BJ (cell line): ENCODE data around the gene BTBD16. TPM values are rescaled to one million over a fixed set of nuclear protein-coding genes. Genes with fewer than 3 reads are reported as not detected.

Experiments
- CTCF ChIA-PET: fragments of 350-600 bp; formaldehyde crosslinking; extraction: SDS; loops from one replicate; lab custom pipeline; 2021; ENCODE audit warnings: antibody characterized with exemption, inconsistent platforms; lab: Yijun Ruan, JAX
- POLR2A ChIA-PET: fragments of 300-600 bp; sonication (Branson Sonifier 250); formaldehyde crosslinking; extraction: SDS; loops from one replicate; lab custom pipeline; 2021; ENCODE audit warnings: antibody characterized with exemption; lab: Charles Lee
- DNase-seq: peaks from one replicate; pipeline ENCODE4 v3.0.0-alpha.2; 2011; ENCODE audit warnings: low read depth
- H3K27me3 ChIP-seq: 2 replicates; pipeline ENCODE4 v1.6.0; 2011; ENCODE audit warnings: low read length; ENCODE audit not compliant: control insufficient read depth, insufficient read depth
- H3K36me3 ChIP-seq: 2 replicates; pipeline ENCODE4 v1.5.1; 2011; ENCODE audit warnings: low read length; ENCODE audit not compliant: control insufficient read depth, insufficient read depth
- H3K4me3 ChIP-seq: 2 replicates; pipeline ENCODE4 v1.5.1; 2011; ENCODE audit warnings: low read depth, mild to moderate bottlenecking, control low read depth, low read length
- polyA plus RNA-seq: library from polyadenylated mRNA; depleted of rRNA; stranded (reverse); fragments of >200 nt; gene quantifications from 2 replicates; pipeline ENCODE4 v1.2.3, GENCODE V29; 2011
- TF ChIP-seq, protein P1 (sequence below): IDR thresholded peaks from 2 replicates; pipeline ENCODE4 v1.5.1; 2011; ENCODE audit warnings: low read depth, mild to moderate bottlenecking, control low read depth, inconsistent platforms, low read length, moderate library complexity; ENCODE audit not compliant: insufficient read depth

BTBD16 gene
- polyA plus RNA-seq, 1 experiment: not detected

DNA sequence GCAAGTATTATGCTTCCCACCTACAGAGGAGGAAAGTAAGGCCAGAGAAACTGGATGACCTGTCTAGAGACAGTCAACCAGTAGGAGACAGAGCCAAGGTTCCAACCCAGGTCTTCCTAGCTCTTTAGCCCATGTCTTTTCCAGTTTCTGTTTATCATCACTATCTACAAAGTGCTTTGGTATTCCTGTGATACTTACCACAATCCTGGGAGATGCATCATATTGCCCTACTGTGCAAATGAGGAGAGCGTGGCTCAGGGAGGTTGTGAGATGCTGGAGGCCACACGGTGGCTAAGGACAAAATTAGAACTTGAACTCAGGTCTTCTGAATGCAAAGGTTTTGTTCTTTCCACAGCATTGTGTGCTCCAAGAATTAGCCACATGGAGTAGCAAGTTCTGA, 92.2 kb downstream of the BTBD16 start:
- ChIA-PET CTCF (no interaction called here), POLR2A (no interaction called here)
- Histone ChIP-seq H3K4me3 (no peak overlapping the region), H3K36me3 (no peaks in the 10 kb centered on the region), H3K27me3 (peaks cover 4% of the 10 kb centered on the region)
- no peak for DNase-seq
- TF ChIP-seq, protein P1, sequence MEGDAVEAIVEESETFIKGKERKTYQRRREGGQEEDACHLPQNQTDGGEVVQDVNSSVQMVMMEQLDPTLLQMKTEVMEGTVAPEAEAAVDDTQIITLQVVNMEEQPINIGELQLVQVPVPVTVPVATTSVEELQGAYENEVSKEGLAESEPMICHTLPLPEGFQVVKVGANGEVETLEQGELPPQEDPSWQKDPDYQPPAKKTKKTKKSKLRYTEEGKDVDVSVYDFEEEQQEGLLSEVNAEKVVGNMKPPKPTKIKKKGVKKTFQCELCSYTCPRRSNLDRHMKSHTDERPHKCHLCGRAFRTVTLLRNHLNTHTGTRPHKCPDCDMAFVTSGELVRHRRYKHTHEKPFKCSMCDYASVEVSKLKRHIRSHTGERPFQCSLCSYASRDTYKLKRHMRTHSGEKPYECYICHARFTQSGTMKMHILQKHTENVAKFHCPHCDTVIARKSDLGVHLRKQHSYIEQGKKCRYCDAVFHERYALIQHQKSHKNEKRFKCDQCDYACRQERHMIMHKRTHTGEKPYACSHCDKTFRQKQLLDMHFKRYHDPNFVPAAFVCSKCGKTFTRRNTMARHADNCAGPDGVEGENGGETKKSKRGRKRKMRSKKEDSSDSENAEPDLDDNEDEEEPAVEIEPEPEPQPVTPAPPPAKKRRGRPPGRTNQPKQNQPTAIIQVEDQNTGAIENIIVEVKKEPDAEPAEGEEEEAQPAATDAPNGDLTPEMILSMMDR: no peak

DNA sequence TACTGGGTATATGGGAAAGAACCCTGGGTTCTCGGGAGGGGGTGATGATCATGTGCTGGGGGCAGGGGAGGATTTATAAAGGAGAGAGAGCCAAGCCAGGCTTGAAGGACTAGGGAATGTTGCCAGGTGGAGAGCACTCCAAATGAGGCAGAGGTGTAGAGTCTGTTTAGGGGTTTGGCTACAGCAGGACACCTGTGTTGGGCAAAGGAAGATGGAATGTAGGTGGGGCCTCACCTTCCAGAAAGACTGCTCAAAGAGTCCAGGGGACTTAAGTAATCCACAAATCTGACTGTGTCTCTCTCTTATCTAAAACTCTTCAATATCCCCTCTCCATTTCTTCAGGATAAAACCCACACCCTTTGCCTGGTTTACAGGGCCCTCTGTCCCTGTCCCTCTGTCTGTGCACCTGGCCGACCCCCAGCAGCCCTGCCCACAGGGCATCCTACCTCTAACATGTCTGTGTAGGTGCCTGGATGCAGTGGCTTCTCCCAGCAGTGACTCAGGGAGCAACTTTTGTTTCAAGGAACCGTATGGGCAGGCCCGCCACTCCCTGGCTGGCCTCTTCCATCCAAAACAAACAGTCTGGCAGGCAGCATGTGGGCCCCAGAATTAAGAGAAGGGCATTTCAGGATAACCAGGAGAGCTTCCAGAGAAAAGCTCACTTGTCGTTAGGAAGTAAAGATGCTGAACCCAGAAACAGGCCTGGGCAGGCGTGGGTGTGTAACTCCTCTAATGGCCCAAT, 92.8 kb downstream of the BTBD16 start:
- POLR2A ChIA-PET: no interaction called here
- no peak for DNase-seq
- CTCF ChIA-PET: interaction anchor here (1.3 kb wide), 1 partner anchor 11 kb away, joined by 4 read pairs; no protein-coding TSS in a partner anchor
- H3K27me3 ChIP-seq: peaks cover 6% of the 10 kb centered on the region
- TF ChIP-seq, protein P1: no peak
- H3K4me3 ChIP-seq: no peak overlapping the region
- no peaks in the 10 kb centered on the region for H3K36me3 ChIP-seq

DNA sequence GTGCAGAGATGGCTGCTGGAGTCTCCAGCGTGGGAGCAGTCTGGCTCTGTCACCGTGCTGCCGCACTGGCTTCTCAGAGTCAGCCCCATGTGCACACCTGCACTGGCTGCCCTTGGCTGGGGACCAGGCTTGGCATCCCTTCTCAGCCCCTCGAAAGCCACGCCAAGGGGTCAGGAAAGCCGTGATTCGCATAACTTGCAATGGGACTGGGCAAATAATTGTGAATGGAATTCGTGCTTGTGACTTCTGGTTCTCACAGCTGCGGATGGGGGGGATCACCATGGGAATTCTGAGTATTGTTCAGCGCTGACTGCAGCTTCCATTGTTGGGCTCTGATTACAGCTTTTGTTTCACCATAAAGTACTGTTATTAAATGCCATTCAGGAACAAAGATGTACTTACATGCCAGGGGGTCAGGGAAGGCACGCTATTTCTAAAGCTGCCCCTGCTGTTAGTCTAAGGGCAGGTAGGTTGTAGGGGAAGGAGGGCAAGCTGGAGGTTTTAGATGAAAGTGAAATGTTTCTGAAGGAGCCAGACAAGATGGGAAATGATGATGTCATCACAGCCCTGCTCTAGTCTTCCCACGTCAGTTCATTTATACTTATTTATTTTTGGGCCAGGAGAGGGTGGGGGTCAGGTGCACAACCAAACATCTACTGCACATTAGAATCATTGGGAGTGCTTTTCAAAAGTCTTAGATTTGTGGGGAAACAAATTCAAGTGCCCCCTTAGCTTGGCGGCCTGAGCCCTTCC, 97.6 kb downstream of the BTBD16 start:
- ChIA-PET CTCF (interaction anchor here (1.6 kb wide), 1 partner anchor 10 kb away, joined by 3 read pairs; no protein-coding TSS in a partner anchor), POLR2A (no interaction called here)
- peaks cover 7% of the 10 kb centered on the region for H3K27me3 ChIP-seq
- H3K4me3 ChIP-seq: no peak overlapping the region
- H3K36me3 ChIP-seq: no peaks in the 10 kb centered on the region
- TF ChIP-seq, protein P1: no peak
- DNase-seq: no peak

DNA sequence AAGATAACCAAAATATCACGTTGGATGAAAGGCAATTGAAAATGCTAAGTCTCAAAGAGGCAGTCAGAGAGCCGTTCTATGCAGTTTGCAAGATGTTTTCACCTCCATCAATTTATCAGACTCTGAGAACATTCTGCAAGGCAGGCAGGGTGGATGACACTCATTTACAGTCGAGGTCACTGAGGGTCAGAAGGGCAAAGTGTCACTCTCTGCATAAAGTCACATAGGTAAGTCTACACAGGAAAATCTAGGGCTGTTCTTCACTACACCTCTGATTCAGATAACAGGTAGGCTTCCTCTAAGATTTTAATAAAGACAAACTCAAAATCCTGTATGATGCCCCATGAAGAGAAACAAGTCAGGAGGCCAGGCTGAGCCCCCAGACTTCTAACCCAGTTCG, 102.0 kb downstream of the BTBD16 start:
- H3K36me3 ChIP-seq: no peaks in the 10 kb centered on the region
- POLR2A ChIA-PET: no interaction called here
- TF ChIP-seq, protein P1: no peak
- peaks cover 5% of the 10 kb centered on the region; the same call in 1 of the 2 replicates for H3K27me3 ChIP-seq
- H3K4me3 ChIP-seq: no peak overlapping the region
- DNase-seq: no peak
- CTCF ChIA-PET: interaction anchor here (1.3 to 1.7 kb wide), 2 partner anchors 17 to 62 kb away, joined by 3 to 6 read pairs; no protein-coding TSS in a partner anchor

DNA sequence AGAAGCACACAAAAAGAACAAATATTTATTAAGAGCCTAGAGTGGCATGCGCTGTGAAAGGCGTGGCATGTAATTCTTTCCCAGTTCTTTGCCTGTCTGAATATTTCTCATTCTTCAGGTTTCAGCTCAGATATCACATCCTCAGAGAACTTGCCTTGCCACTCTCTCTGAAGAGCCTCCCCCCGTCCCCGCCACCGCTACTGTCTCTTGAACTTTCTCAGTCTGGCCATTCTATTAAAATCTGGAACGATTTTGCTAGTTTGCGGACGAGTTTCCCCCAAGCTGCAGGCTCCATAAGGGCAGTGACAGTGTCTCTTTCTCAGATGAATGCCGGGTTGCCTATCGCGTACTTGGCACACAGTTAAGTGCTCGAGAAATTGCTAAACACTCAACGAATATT, 102.6 kb downstream of the BTBD16 start:
- DNase-seq: no peak
- peaks cover 1% of the 10 kb centered on the region; the same call in 1 of the 2 replicates for H3K27me3 ChIP-seq
- TF ChIP-seq, protein P1: no peak
- peak overlapping the region; percentile 47 for H3K4me3 ChIP-seq
- POLR2A ChIA-PET: interaction anchor here (0.9 kb wide), 1 partner anchor 66 kb away, joined by 7 read pairs; no protein-coding TSS in a partner anchor
- CTCF ChIA-PET: interaction anchor here (0.9 to 1.7 kb wide), 4 partner anchors 13 to 187 kb away, joined by 3 to 6 read pairs (median 3); partner anchors contain the start of gene DMBT1
- H3K36me3 ChIP-seq: no peaks in the 10 kb centered on the region
